Renal cortex interstitium (tissue), 11 donors: ENCODE data around the gene MAPK8IP1. TPM values are rescaled to one million over a fixed set of nuclear protein-coding genes. Genes with fewer than 3 reads are reported as not detected.
"Not testable (repeated sequence)": the region's sequence is repeated elsewhere in the genome, so short reads cannot be mapped to it uniquely, and the experiment has no call there.

ENCODE experiments used
- DNase-seq, 11 donors: peaks; one replicate each; pipeline ENCODE4 v3.0.0-alpha.2; 2013; ENCODE audit warnings: low read depth in 9 of 11, low spot score in 4 of 11; ENCODE audit errors: extremely low read depth in 1 of 11
- polyA plus RNA-seq, 3 donors: library from polyadenylated mRNA; unstranded; fragments of 120-200 nt; gene quantifications; one replicate each; pipeline ENCODE4 v1.2.1, GENCODE V29; 2013; ENCODE audit not compliant: insufficient read length in 3 of 3

Gene MAPK8IP1
- polyA plus RNA-seq, 3 donors: 9.0 to 13.0 (median 12.9) TPM

GRCh38 chr11:45901626-45902025, 16.2 kb downstream of the MAPK8IP1 start:
- DNase-seq: no peak

DNA sequence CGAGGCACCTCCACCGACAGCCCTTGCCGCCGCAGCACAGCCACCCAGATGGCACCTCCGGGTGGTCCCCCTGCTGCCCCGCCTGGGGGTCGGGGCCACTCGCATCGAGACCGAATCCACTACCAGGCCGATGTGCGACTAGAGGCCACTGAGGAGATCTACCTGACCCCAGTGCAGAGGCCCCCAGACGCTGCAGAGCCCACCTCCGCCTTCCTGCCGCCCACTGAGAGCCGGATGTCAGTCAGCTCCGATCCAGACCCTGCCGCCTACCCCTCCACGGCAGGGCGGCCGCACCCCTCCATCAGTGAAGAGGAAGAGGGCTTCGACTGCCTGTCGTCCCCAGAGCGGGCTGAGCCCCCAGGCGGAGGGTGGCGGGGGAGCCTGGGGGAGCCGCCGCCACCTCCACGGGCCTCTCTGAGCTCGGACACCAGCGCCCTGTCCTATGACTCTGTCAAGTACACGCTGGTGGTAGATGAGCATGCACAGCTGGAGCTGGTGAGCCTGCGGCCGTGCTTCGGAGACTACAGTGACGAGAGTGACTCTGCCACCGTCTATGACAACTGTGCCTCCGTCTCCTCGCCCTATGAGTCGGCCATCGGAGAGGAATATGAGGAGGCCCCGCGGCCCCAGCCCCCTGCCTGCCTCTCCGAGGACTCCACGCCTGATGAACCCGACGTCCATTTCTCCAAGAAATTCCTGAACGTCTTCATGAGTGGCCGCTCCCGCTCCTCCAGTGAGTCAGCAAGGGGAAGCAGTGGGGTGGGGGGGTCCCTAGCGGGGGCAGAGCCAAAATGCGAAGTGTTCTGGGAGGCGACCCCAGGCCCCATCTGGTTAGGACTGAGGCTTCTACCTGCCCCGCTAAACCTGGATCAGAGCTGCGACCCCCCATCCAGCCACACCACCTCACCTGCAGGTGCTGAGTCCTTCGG, 17.3 kb downstream of the MAPK8IP1 start:
- no peak for DNase-seq

GRCh38 chr11:45904309-45904915, 19.0 kb downstream of the MAPK8IP1 start:
- no peak for DNase-seq

GRCh38 chr11:45905095-45905494, 19.6 kb downstream of the MAPK8IP1 start:
- no peak for DNase-seq

DNA sequence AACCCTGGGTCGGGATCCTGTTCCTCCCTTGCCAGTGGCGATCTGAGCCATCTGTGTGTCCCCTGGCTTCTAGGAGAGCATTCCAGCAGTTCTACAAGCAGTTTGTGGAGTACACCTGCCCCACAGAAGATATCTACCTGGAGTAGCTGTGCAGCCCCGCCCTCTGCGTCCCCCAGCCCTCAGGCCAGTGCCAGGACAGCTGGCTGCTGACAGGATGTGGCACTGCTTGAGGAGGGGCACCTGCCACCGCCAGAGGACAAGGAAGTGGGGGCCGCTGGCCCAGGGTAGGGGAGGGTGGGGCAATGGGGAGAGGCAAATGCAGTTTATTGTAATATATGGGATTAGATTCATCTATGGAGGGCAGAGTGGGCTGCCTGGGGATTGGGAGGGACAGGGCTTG, 20.1 kb downstream of the MAPK8IP1 start:
- not testable (repeated sequence) for DNase-seq

GRCh38 chr11:45906096-45906682, 20.7 kb downstream of the MAPK8IP1 start:
- no peak for DNase-seq

DNA sequence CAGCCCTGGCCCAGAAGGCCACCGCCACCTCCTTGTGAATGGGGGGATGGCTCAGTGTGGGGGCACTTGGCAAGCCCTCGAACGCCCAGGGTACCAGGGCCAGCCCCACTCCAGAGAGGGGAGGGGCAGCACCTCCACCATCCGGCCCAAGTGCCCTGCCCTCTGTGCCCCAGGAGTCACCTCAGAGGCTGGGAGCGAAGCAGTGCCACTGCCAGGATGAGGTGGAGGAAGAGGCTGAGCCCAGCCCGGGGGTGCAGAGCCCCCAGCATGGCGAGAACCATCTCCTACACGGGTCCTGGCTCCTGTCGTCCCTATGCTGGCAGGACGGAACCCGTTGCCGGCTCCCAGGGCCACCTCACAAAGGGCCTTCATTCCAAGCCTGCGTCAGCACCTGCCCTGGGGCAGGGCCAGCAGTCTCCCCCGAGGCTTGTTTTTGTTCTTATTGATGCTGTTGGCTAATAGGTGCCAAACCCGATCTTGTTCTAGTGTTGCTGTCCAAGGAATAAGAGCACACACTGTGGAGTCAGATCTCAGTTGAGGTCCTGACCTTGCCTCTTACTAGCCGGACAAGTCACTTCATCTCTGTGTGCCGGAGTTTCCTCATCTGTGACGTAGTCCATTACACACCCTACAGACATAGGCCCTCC, 21.6 kb downstream of the MAPK8IP1 start, which contains the start of gene FREY1:
TSS of gene FREY1 (minus strand) at position 307 of the 647 bp plus-strand sequence. CDS start at position 281, 26 bp downstream.
- DNase-seq: no peak

GRCh38 chr11:45907911-45908370, 22.5 kb downstream of the MAPK8IP1 start:
- no peak for DNase-seq

GRCh38 chr11:45909594-45910475, 24.4 kb downstream of the MAPK8IP1 start:
- no peak for DNase-seq

GRCh38 chr11:45910623-45911022, 25.2 kb downstream of the MAPK8IP1 start:
- no peak for DNase-seq

DNA sequence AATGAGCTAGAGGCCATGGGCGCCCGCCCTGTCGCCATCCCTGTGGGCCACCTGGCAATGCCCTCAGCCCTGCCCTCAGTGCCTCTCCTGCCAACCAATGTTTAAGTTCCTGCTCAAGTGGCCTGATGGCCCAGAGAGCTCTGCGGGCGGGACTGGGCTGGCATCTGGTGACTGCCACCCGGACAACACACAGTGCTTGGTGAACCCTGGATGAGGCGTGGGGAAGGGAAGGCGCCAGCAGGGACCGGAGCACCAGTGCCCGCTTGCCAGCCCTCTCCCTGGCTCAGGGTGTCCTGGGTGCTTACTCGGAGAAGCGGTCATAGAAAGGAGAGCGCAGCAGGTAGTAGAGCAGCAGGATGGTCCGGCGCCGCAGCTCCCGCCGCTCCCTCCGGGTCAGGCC, 28.1 kb downstream of the MAPK8IP1 start:
- no peak for DNase-seq

GRCh38 chr11:45913942-45914635, 28.6 kb downstream of the MAPK8IP1 start:
- DNase-seq: no peak

DNA sequence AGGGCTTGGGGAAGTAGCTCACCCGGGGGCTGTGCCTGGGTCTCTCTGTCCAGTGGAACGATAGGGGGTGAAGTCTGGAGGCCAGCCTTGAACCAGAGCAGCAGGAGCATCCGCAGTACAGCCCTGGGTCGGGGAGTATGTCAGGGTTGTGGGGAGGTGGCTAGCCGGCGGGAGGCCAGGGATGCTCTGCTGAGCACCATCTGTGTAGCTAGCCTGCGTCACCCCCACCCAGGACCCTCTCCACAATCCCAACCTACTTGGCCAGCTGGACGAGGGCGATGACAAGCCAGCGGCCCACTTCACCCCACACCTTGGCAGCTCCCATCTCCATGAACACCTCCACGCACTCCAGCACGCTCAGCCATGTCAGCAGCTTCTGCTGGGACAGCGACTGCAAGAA, 30.0 kb downstream of the MAPK8IP1 start:
- DNase-seq: no peak

GRCh38 chr11:45917286-45917622, 31.8 kb downstream of the MAPK8IP1 start:
- no peak for DNase-seq

GRCh38 chr11:45917623-45918330, 32.3 kb downstream of the MAPK8IP1 start, which contains the start of gene PEX16:
Gene PEX16, minus strand, starts transcription at chr11:45917877. Its CDS starts 66 bp downstream, at chr11:45917811.
- DNase-seq: peak; percentile 87 to 97 (median 94)

- peak in 1 of 11 donors; percentile 34 for DNase-seq
Measured at GRCh38 chr11:45918331-45918941, 33.0 kb downstream of the MAPK8IP1 start.
